Nephron (organoid): ENCODE data around the gene SMAD5.

Experiments used
- H3K27ac Mint-ChIP-seq, 3 experiments: 2 replicates each; pipeline ENCODE4 v1.8.0; 2020; ENCODE audit warnings: mixed read lengths in 3 of 3, mild to moderate bottlenecking in 2 of 3, moderate library complexity in 1 of 3
- H3K27me3 Mint-ChIP-seq: 2 replicates; pipeline ENCODE4 v1.8.0; 2021; ENCODE audit warnings: low read depth, mild to moderate bottlenecking, moderate library complexity, mixed read lengths
- H3K36me3 Mint-ChIP-seq: 2 replicates; pipeline ENCODE4 v1.8.0; 2020; ENCODE audit warnings: low read depth, mixed read lengths
- H3K4me1 Mint-ChIP-seq: 2 replicates; pipeline ENCODE4 v1.8.0; 2020; ENCODE audit warnings: mixed read lengths
- H3K4me3 Mint-ChIP-seq, 3 experiments: 2 replicates each; pipeline ENCODE4 v1.8.0; 2020; ENCODE audit warnings: mild to moderate bottlenecking in 3 of 3, mixed read lengths in 3 of 3, moderate library complexity in 2 of 3
- H3K9me3 Mint-ChIP-seq: 2 replicates; pipeline ENCODE4 v1.8.0; 2020; ENCODE audit warnings: mixed read lengths
- TF ChIP-seq, protein P1 (sequence below), 3 experiments: fragments of 200-600 bp; sonication (generic); IDR thresholded peaks; one replicate each; pipeline ENCODE4 v1.5.0; 2021; ENCODE audit warnings: antibody characterized with exemption in 3 of 3; ENCODE audit not compliant: unreplicated experiment in 3 of 3

The SMAD5 gene

DNA sequence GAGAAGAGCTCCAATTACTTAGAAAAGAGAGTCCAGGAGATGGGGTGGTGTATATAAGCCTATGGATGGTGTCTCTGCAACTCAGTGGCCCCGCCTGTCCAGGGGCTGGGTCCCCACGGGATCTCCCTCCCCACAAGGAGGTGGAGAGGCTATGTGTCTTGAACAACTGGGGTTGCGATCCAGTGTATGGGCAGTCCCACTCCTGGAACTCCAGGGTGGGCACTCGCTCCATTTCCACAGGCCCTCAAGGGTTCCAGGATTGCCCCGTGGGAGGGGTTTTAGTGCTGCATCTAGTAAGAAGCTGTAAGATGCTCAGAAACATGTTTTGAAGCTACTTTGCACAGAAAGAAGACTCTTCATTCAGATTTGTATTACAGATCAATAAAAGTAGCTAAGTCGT lies 558 bp upstream of the SMAD5 start:
- peaks cover 2% of the 10 kb centered on the region for H3K36me3 Mint-ChIP-seq
- H3K27ac Mint-ChIP-seq = peak overlapping the region; percentile 97 to 98 (median 98)
- TF ChIP-seq, protein P1, sequence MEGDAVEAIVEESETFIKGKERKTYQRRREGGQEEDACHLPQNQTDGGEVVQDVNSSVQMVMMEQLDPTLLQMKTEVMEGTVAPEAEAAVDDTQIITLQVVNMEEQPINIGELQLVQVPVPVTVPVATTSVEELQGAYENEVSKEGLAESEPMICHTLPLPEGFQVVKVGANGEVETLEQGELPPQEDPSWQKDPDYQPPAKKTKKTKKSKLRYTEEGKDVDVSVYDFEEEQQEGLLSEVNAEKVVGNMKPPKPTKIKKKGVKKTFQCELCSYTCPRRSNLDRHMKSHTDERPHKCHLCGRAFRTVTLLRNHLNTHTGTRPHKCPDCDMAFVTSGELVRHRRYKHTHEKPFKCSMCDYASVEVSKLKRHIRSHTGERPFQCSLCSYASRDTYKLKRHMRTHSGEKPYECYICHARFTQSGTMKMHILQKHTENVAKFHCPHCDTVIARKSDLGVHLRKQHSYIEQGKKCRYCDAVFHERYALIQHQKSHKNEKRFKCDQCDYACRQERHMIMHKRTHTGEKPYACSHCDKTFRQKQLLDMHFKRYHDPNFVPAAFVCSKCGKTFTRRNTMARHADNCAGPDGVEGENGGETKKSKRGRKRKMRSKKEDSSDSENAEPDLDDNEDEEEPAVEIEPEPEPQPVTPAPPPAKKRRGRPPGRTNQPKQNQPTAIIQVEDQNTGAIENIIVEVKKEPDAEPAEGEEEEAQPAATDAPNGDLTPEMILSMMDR (IDR thresholded peaks at IDR 0.05; ENCODE audit: unreplicated experiment in 3 of 3) = no peak
- H3K27me3 Mint-ChIP-seq = peaks cover 4% of the 10 kb centered on the region
- peak overlapping the region; percentile 94 to 95 (median 95) for H3K4me3 Mint-ChIP-seq
- peaks cover 69% of the 10 kb centered on the region for H3K4me1 Mint-ChIP-seq
- no peaks in the 10 kb centered on the region for H3K9me3 Mint-ChIP-seq

DNA sequence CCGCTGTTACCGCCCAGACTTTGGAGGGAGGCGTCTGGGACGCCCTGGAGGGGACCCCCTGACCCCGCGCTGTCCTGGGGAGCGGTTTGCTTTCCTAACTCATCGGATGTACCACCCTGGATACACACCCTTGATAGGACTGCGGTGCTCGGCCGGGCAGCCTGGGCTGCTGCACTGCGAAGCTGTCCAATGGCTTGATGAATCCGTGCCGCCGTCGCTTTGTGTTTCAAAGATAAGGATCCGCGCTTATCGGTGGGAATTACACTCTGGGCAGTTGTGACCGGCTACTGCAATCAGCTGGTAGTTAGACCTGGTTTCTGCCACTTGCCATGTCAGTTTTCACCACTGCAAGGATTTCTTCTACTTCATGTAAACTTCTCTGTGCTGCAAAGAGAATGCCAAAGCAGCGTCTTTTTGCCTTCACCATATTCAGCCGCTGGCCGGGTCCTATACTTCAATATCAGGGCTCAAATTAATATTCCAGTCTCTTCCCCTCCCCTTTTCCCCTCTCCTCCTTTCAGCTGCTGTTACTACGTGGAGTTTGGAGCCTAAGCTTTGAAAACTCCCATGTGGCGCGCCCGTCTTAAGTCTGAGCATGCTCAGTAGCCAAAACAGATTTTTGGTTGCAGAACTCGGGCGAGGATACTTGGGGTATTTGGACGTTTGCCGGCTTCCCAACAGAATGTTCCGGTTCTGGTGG lies 727 bp downstream of the SMAD5 start:
- H3K9me3 Mint-ChIP-seq = no peaks in the 10 kb centered on the region
- peaks cover 75% of the 10 kb centered on the region for H3K4me1 Mint-ChIP-seq
- H3K36me3 Mint-ChIP-seq = peaks cover 3% of the 10 kb centered on the region
- TF ChIP-seq, protein P1 (IDR thresholded peaks at IDR 0.05; ENCODE audit: unreplicated experiment in 3 of 3) = no peak
- peak overlapping the region; percentile 95 to 99 (median 97) for H3K4me3 Mint-ChIP-seq
- peaks cover 4% of the 10 kb centered on the region for H3K27me3 Mint-ChIP-seq
- H3K27ac Mint-ChIP-seq = peak overlapping the region; percentile 98 to 100 (median 99)

DNA sequence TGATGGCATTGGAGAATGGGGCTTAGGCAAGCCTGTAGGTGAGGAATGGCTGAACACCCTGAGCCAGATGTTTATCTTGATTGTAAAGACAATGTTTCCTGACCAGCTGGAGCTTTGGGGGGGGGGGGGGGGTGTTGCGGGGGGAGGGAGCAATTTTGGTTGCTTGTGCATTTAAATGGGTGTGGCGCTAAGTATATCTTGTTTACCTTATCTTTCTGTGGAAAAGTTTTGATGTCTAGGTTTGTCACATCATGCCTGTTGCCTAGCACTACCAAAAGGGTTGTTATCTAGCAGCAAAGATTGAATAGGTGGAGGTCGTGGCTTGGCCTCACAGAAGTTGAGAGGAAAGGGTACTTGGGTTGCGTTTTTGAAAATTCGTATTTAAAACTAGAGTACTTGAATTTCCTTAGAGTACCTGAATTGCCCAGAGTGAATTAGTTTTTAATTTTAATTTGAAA lies 1.3 kb downstream of the SMAD5 start:
- Mint-ChIP-seq H3K9me3 (no peaks in the 10 kb centered on the region), H3K36me3 (peaks cover 3% of the 10 kb centered on the region), H3K27me3 (peaks cover 4% of the 10 kb centered on the region), H3K27ac (peak overlapping the region; percentile 98 to 100 (median 99)), H3K4me3 (peak overlapping the region; percentile 95 to 99 (median 97)), H3K4me1 (peaks cover 73% of the 10 kb centered on the region)
- TF ChIP-seq, protein P1 (IDR thresholded peaks at IDR 0.05; ENCODE audit: unreplicated experiment in 3 of 3) = no peak

DNA sequence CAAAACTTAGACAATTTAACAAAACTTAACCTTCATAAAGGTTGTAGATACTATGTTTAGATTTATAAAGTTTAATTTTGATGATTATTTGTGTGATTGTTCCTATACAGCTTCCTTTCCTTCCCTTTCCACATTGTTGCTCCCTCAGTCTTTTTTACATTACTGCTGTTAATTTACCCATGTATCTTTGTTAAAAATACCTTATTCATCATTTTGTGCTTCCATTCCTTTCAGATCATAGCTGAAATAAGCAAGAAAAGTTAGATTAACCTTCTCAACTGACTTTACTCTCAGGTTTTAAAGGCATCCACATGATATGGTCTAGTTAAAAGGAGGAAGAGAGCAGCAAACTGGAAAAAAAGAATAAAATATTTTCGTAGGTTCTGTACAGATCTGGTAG lies 2.0 kb downstream of the SMAD5 start:
- TF ChIP-seq, protein P1 (IDR thresholded peaks at IDR 0.05; ENCODE audit: unreplicated experiment in 3 of 3) = no peak
- Mint-ChIP-seq H3K4me3 (peak overlapping the region; percentile 95 to 99 (median 97)), H3K4me1 (peaks cover 75% of the 10 kb centered on the region), H3K9me3 (no peaks in the 10 kb centered on the region), H3K27me3 (peaks cover 4% of the 10 kb centered on the region), H3K36me3 (peaks cover 3% of the 10 kb centered on the region), H3K27ac (peak overlapping the region; percentile 62 to 98 (median 81))

DNA sequence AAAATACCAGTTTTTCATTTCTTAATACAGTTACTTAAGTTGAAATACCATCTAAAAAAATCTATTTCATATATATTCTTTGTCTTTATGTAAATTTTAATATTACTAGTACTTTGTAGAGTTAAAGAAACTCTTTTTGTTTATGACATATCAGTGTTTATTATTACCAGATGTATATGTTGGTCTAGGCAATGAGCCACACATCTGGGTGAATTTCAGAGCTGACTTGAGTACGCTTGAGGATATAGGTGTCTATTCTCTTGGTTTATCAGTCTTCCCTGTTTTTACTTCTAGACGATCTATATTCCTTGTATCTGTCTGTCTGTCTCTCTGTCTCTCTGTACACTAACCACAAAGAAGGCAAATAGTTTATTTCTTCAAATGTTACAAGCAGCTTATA lies 2.9 kb downstream of the SMAD5 start:
- Mint-ChIP-seq H3K27me3 (peaks cover 4% of the 10 kb centered on the region), H3K4me3 (peak overlapping the region; percentile 95 to 99 (median 97)), H3K36me3 (peaks cover 3% of the 10 kb centered on the region), H3K27ac (peak overlapping the region; percentile 65 to 98 (median 81)), H3K4me1 (peaks cover 70% of the 10 kb centered on the region), H3K9me3 (no peaks in the 10 kb centered on the region)
- TF ChIP-seq, protein P1 (IDR thresholded peaks at IDR 0.05; ENCODE audit: unreplicated experiment in 3 of 3) = no peak
